OCI-LY1 (cell line): ENCODE measurements around the gene ITGA7.

Source experiments
- H2AFZ ChIP-seq: fragments of 200-600 bp; sonication (generic), shearing (Covaris generic); 2 replicates; pipeline ENCODE4 v1.6.0; 2014; ENCODE audit warnings: antibody characterized with exemption, mild to moderate bottlenecking, low read length
- H3F3A ChIP-seq: fragments of 200-600 bp; sonication (generic), shearing (Covaris generic); 2 replicates; pipeline ENCODE4 v1.6.0; 2014; ENCODE audit warnings: mild to moderate bottlenecking, antibody characterized with exemption, low read length, moderate library complexity; ENCODE audit not compliant: insufficient read depth
- H3K27ac ChIP-seq: fragments of 200-600 bp; sonication (generic); 2 replicates; pipeline ENCODE4 v1.5.1; 2014; ENCODE audit warnings: low read length, mixed run types, mild to moderate bottlenecking, low read depth; ENCODE audit not compliant: poor library complexity, severe bottlenecking
- H3K27me3 ChIP-seq: fragments of 200-600 bp; sonication (generic); 2 replicates; pipeline ENCODE4 v1.6.0; 2014; ENCODE audit warnings: antibody characterized with exemption, mild to moderate bottlenecking, low read length, moderate library complexity; ENCODE audit not compliant: insufficient read depth
- H3K36me3 ChIP-seq: fragments of 200-600 bp; sonication (generic); 2 replicates; pipeline ENCODE4 v1.6.1; 2014; ENCODE audit warnings: mild to moderate bottlenecking, antibody characterized with exemption, low read length, moderate library complexity, mixed read lengths; ENCODE audit not compliant: insufficient read depth
- H3K4me1 ChIP-seq: fragments of 200-600 bp; sonication (generic); 2 replicates; pipeline ENCODE4 v1.5.1; 2014; ENCODE audit warnings: mild to moderate bottlenecking, low read length, moderate library complexity; ENCODE audit not compliant: insufficient read depth, severe bottlenecking
- H3K4me2 ChIP-seq: fragments of 200-600 bp; sonication (generic), shearing (Covaris generic); 2 replicates; pipeline ENCODE4 v1.6.1; 2014; ENCODE audit warnings: low read length
- H3K4me3 ChIP-seq: fragments of 200-600 bp; sonication (generic); 2 replicates; pipeline ENCODE4 v1.5.1; 2014; ENCODE audit warnings: low read length, low read depth, mild to moderate bottlenecking, mixed read lengths; ENCODE audit not compliant: poor library complexity, severe bottlenecking
- H3K79me2 ChIP-seq: fragments of 200-600 bp; shearing (Covaris generic); 2 replicates; pipeline ENCODE4 v1.6.1; 2016; ENCODE audit warnings: mixed run types, low read length, mixed read lengths; ENCODE audit not compliant: insufficient read depth
- H3K9ac ChIP-seq: fragments of 200-600 bp; sonication (generic), shearing (Covaris generic); 2 replicates; pipeline ENCODE4 v1.6.1; 2014; ENCODE audit warnings: mild to moderate bottlenecking, low read length, mixed read lengths
- H3K9me2 ChIP-seq: fragments of 200-600 bp; sonication (generic), shearing (Covaris generic); 2 replicates; pipeline ENCODE4 v1.6.1; 2014; ENCODE audit warnings: low read depth, mild to moderate bottlenecking, low read length, mixed read lengths
- H3K9me3 ChIP-seq: fragments of 200-600 bp; shearing (Covaris generic); 2 replicates; pipeline ENCODE4 v1.6.1; 2014; ENCODE audit warnings: low read length, mixed read lengths
- H4K20me1 ChIP-seq: fragments of 200-600 bp; sonication (generic), shearing (Covaris generic); 2 replicates; pipeline ENCODE4 v1.6.0; 2016; ENCODE audit warnings: mild to moderate bottlenecking, low read length; ENCODE audit not compliant: insufficient read depth
- CTCF ChIP-seq: fragments of 200-600 bp; sonication (generic), shearing (Covaris generic); IDR thresholded peaks from 2 replicates; pipeline ENCODE4 v1.5.1; 2017; ENCODE audit warnings: mild to moderate bottlenecking, antibody characterized with exemption, low read length, moderate library complexity, mixed read lengths
- EZH2 ChIP-seq: fragments of 200-600 bp; sonication (generic), shearing (Covaris generic); IDR thresholded peaks from 2 replicates; pipeline ENCODE4 v1.8.0; 2017; ENCODE audit warnings: borderline replicate concordance, mixed run types, mild to moderate bottlenecking, antibody characterized with exemption, low read length, moderate library complexity, mixed read lengths

Gene ITGA7

GRCh38 chr12:55725556-55725955, 17.9 kb upstream of the ITGA7 start:
- H3K9ac ChIP-seq, result no peak overlapping the region
- H4K20me1 ChIP-seq, result no peaks in the 10 kb centered on the region
- peaks cover 49% of the 10 kb centered on the region for H3K4me1 ChIP-seq

GRCh38 chr12:55724940-55725309, 17.2 kb upstream of the ITGA7 start:
- H3K4me3 ChIP-seq, result no peak overlapping the region
- H2AFZ ChIP-seq, result no peak overlapping the region
- no peak overlapping the region for H3K4me2 ChIP-seq
- no peak for TF ChIP-seq CTCF
- no peak for TF ChIP-seq EZH2
- no peaks in the 10 kb centered on the region for H3K9me2 ChIP-seq
- H3K27me3 ChIP-seq, result no peaks in the 10 kb centered on the region
- no peak overlapping the region for H3K27ac ChIP-seq
- H3K36me3 ChIP-seq, result no peaks in the 10 kb centered on the region
- H4K20me1 ChIP-seq, result no peaks in the 10 kb centered on the region
- H3K9me3 ChIP-seq, result no peaks in the 10 kb centered on the region
- peaks cover 43% of the 10 kb centered on the region for H3K4me1 ChIP-seq
- H3K9ac ChIP-seq, result no peak overlapping the region
- peaks cover 3% of the 10 kb centered on the region; the same call in 1 of the 2 replicates for H3F3A ChIP-seq
- no peaks in the 10 kb centered on the region for H3K79me2 ChIP-seq

More at GRCh38 chr12:55725556-55725955, 17.9 kb upstream of the ITGA7 start:
- Histone ChIP-seq H3K9me2 (no peaks in the 10 kb centered on the region), H2AFZ (no peak overlapping the region), H3K27ac (no peak overlapping the region), H3K36me3 (no peaks in the 10 kb centered on the region), H3K79me2 (no peaks in the 10 kb centered on the region), H3K27me3 (no peaks in the 10 kb centered on the region), H3K9me3 (no peaks in the 10 kb centered on the region), H3F3A (peaks cover 3% of the 10 kb centered on the region; the same call in 1 of the 2 replicates), H3K4me3 (no peak overlapping the region), H3K4me2 (no peak overlapping the region)
- no peak for TF ChIP-seq CTCF
- TF ChIP-seq EZH2, result no peak

- Histone ChIP-seq H3K27ac (no peak overlapping the region), H3K9me3 (no peaks in the 10 kb centered on the region), H3F3A (peaks cover 3% of the 10 kb centered on the region; the same call in 1 of the 2 replicates), H4K20me1 (no peaks in the 10 kb centered on the region), H2AFZ (no peak overlapping the region), H3K36me3 (no peaks in the 10 kb centered on the region), H3K9ac (no peak overlapping the region), H3K79me2 (no peaks in the 10 kb centered on the region), H3K4me2 (no peak overlapping the region), H3K9me2 (no peaks in the 10 kb centered on the region), H3K4me3 (no peak overlapping the region), H3K27me3 (no peaks in the 10 kb centered on the region), H3K4me1 (peaks cover 37% of the 10 kb centered on the region)
- no peak for TF ChIP-seq EZH2
- TF ChIP-seq CTCF, result peak; percentile 84
These were observed 16.7 kb upstream of the ITGA7 start for GRCh38 chr12:55724226-55724939.
